PC-9 (cell line): ENCODE data around the gene KDM3B. TPM values are rescaled to one million over a fixed set of nuclear protein-coding genes. Genes with fewer than 3 reads are reported as not detected.
"Not testable (repeated sequence)": the region's sequence is repeated elsewhere in the genome, so short reads cannot be mapped to it uniquely, and the experiment has no call there.

Source experiments
- BruUV-seq: library from RNA; stranded (reverse); fragments of 400-500 nt; replicated peaks from 2 replicates; lab custom pipeline; 2021; lab: Mats Ljungman, UMichigan
- CTCF ChIA-PET: fragments of 300-600 bp; sonication (Branson Sonifier 250); formaldehyde crosslinking; loops from one replicate; lab custom pipeline; 2022; ENCODE audit warnings: antibody characterized with exemption; lab: Charles Lee
- POLR2A ChIA-PET: fragments of 300-600 bp; sonication (Branson Sonifier 250); formaldehyde crosslinking; loops from one replicate; lab custom pipeline; 2022; ENCODE audit warnings: antibody characterized with exemption; ENCODE audit not compliant: unreplicated experiment; lab: Charles Lee
- DNase-seq, 2 experiments: peaks; one replicate each; pipeline versions ENCODE4 v3.0.0 to v3.0.0-alpha.2; 2015 to 2022; ENCODE audit warnings: mixed read lengths in 1 of 2
- H2AFZ ChIP-seq: fragments of 200-600 bp; sonication (generic); 2 replicates; pipeline ENCODE4 v1.8.1; 2017; ENCODE audit warnings: antibody characterized with exemption
- H3F3A ChIP-seq: fragments of 200-600 bp; sonication (generic); 2 replicates; pipeline ENCODE4 v1.8.1; 2017; ENCODE audit warnings: antibody characterized with exemption, mild to moderate bottlenecking, low read depth; ENCODE audit not compliant: insufficient read depth
- H3K27ac ChIP-seq: fragments of 200-600 bp; sonication (generic); 2 replicates; pipeline ENCODE4 v1.6.1; 2016; ENCODE audit warnings: mixed run types
- H3K27me3 ChIP-seq: fragments of 200-600 bp; sonication (generic); 2 replicates; pipeline ENCODE4 v1.6.1; 2016; ENCODE audit warnings: low read depth, mixed run types; ENCODE audit not compliant: insufficient read depth
- H3K36me3 ChIP-seq: fragments of 200-600 bp; sonication (generic); 2 replicates; pipeline ENCODE4 v1.6.1; 2016; ENCODE audit warnings: low read depth, mixed run types
- H3K4me1 ChIP-seq: fragments of 200-600 bp; sonication (generic); replicated peaks from 2 replicates; pipeline ENCODE4 v1.6.1; 2016; ENCODE audit warnings: mixed run types; ENCODE audit not compliant: insufficient read depth
- H3K4me2 ChIP-seq: fragments of 200-600 bp; sonication (generic); 2 replicates; pipeline ENCODE4 v1.6.1; 2017; ENCODE audit warnings: mixed run types
- H3K4me3 ChIP-seq: fragments of 200-600 bp; sonication (generic); 2 replicates; pipeline ENCODE4 v1.6.1; 2016; ENCODE audit warnings: mixed run types
- H3K79me2 ChIP-seq: fragments of 200-600 bp; sonication (generic); 2 replicates; pipeline ENCODE4 v1.6.1; 2017; ENCODE audit warnings: low read depth, mixed run types
- H3K9me2 ChIP-seq: fragments of 200-600 bp; sonication (generic); 2 replicates; pipeline ENCODE4 v1.8.1; 2017; ENCODE audit warnings: mild to moderate bottlenecking; ENCODE audit not compliant: insufficient read depth
- H3K9me3 ChIP-seq: fragments of 200-600 bp; sonication (generic); 2 replicates; pipeline ENCODE4 v1.8.1; 2016; ENCODE audit warnings: low read depth; ENCODE audit not compliant: insufficient read depth
- H4K20me1 ChIP-seq: fragments of 200-600 bp; sonication (generic); 2 replicates; pipeline ENCODE4 v1.8.1; 2017; ENCODE audit not compliant: insufficient read depth
- CTCF ChIP-seq: fragments of 200-600 bp; sonication (generic); conservative IDR thresholded peaks from 2 replicates; pipeline ENCODE4 v1.6.1; 2017; ENCODE audit warnings: mixed run types, antibody characterized with exemption, mild to moderate bottlenecking, moderate library complexity
- EZH2 ChIP-seq: fragments of 200-600 bp; sonication (generic); IDR thresholded peaks from 2 replicates; pipeline ENCODE4 v1.8.0; 2017; ENCODE audit warnings: antibody characterized with exemption, low read depth
- intact Hi-C: fragments of 100-400 bp; cut with micrococcal nuclease; formaldehyde crosslinking; loops from one replicate; pipeline ENCODE4 v1.10.0; 2022; ENCODE audit not compliant: unreplicated experiment
- total RNA-seq: library from RNA; stranded (reverse); gene quantifications from 2 replicates; pipeline ENCODE4 v1.2.3, GENCODE V29; 2021

KDM3B gene
- total RNA-seq, 1 experiment from 2014 or later: 76.7 TPM

GRCh38 chr5:138315751-138316278 is 36.7 kb upstream of the KDM3B start:
- BruUV-seq: no TSS peak
- no peak overlapping the region for H3K4me3 ChIP-seq
- POLR2A ChIA-PET: no interaction called here
- H3K27ac ChIP-seq: no peak overlapping the region
- H3F3A ChIP-seq: no peaks in the 10 kb centered on the region
- no peak for DNase-seq
- no peaks in the 10 kb centered on the region for H3K79me2 ChIP-seq
- H2AFZ ChIP-seq: no peak overlapping the region
- no peak overlapping the region for H3K4me2 ChIP-seq
- no peaks in the 10 kb centered on the region for H3K27me3 ChIP-seq
- H3K9me2 ChIP-seq: no peaks in the 10 kb centered on the region
- no peak for TF ChIP-seq CTCF
- no peak for TF ChIP-seq EZH2
- CTCF ChIA-PET: no interaction called here
- H4K20me1 ChIP-seq: no peaks in the 10 kb centered on the region
- H3K9me3 ChIP-seq: no peaks in the 10 kb centered on the region
- H3K36me3 ChIP-seq: peaks cover 16% of the 10 kb centered on the region; the same call in 1 of the 2 replicates
- intact Hi-C loops: loop anchor here (10.0 kb wide), 1 partner anchor 89 kb away; no protein-coding TSS in a partner anchor
- no peaks in the 10 kb centered on the region for H3K4me1 ChIP-seq

GRCh38 chr5:138316355-138316754 is 36.1 kb upstream of the KDM3B start:
- ChIA-PET POLR2A (no interaction called here), CTCF (no interaction called here)
- Histone ChIP-seq H3K9me2 (no peaks in the 10 kb centered on the region), H3K9me3 (no peaks in the 10 kb centered on the region), H4K20me1 (no peaks in the 10 kb centered on the region), H3F3A (no peaks in the 10 kb centered on the region), H3K79me2 (no peaks in the 10 kb centered on the region), H3K4me2 (no peak overlapping the region), H3K4me1 (no peaks in the 10 kb centered on the region), H3K27ac (no peak overlapping the region), H3K4me3 (no peak overlapping the region), H3K27me3 (no peaks in the 10 kb centered on the region), H3K36me3 (peaks cover 16% of the 10 kb centered on the region; the same call in 1 of the 2 replicates), H2AFZ (no peak overlapping the region)
- BruUV-seq: no TSS peak
- TF ChIP-seq CTCF: no peak
- no peak for TF ChIP-seq EZH2
- no peak for DNase-seq
- intact Hi-C loops: loop anchor here (10.0 kb wide), 1 partner anchor 88 kb away; no protein-coding TSS in a partner anchor

- H3K79me2 ChIP-seq, H3K9me3 ChIP-seq, H3K4me2 ChIP-seq, H3K27ac ChIP-seq, H3K4me1 ChIP-seq, BruUV-seq, H3K9me2 ChIP-seq, H3F3A ChIP-seq, H2AFZ ChIP-seq, H3K27me3 ChIP-seq, DNase-seq, H3K4me3 ChIP-seq, POLR2A ChIA-PET, H4K20me1 ChIP-seq: not testable (repeated sequence)
- H3K36me3 ChIP-seq: peaks cover 12% of the 10 kb centered on the region; the same call in 1 of the 2 replicates
- intact Hi-C loops: loop anchor here (10.0 kb wide), 1 partner anchor 87 kb away; no protein-coding TSS in a partner anchor
- CTCF ChIA-PET: interaction anchor here (0.6 kb wide), 1 partner anchor 73 kb away, joined by 3 read pairs; no protein-coding TSS in a partner anchor
These were observed 34.3 kb upstream of the KDM3B start for GRCh38 chr5:138318211-138318610.
